ENCODE measurements around the gene NRXN3.

DNA sequence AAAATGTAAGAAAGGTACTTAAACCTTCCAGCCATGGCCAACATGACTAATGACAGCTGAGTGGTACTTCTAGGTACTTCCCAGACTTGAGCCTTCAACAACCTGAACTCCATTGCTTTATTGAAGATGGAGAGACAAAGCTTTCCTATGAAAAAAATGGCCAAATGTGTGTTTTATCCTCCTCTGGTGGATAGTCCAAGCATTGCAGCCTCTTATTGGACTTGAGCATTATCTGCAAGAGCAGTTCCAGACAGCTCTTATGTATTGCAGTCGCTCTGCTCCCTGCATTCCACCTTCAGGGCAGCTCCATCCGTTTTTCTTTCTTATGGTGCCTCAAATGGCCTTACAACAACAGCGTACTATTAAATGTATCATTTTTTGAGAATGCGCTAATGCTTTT lies 588.2 kb downstream of the NRXN3 start:
- TF ChIP-seq, protein P1, sequence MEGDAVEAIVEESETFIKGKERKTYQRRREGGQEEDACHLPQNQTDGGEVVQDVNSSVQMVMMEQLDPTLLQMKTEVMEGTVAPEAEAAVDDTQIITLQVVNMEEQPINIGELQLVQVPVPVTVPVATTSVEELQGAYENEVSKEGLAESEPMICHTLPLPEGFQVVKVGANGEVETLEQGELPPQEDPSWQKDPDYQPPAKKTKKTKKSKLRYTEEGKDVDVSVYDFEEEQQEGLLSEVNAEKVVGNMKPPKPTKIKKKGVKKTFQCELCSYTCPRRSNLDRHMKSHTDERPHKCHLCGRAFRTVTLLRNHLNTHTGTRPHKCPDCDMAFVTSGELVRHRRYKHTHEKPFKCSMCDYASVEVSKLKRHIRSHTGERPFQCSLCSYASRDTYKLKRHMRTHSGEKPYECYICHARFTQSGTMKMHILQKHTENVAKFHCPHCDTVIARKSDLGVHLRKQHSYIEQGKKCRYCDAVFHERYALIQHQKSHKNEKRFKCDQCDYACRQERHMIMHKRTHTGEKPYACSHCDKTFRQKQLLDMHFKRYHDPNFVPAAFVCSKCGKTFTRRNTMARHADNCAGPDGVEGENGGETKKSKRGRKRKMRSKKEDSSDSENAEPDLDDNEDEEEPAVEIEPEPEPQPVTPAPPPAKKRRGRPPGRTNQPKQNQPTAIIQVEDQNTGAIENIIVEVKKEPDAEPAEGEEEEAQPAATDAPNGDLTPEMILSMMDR (conservative IDR thresholded peaks at IDR 0.05): peak; percentile 58
- TF ChIP-seq EZH2 (IDR thresholded peaks at IDR 0.05; ENCODE audit: low read depth): no peak

Data from PC-9 (cell line).